ENCODE measurements around the gene APH1A.
"Not testable (repeated sequence)": the region's sequence is repeated elsewhere in the genome, so short reads cannot be mapped to it uniquely, and the experiment has no call there.

Gene APH1A

GRCh38 chr1:150268340-150268704, 494 bp downstream of the APH1A start:
- DNase-seq (ENCODE audit: low spot score) = no peak

- DNase-seq (ENCODE audit: low spot score) = no peak
These were observed 920 bp downstream of the APH1A start for GRCh38 chr1:150267896-150268295.

GRCh38 chr1:150263549-150263948, 5.3 kb downstream of the APH1A start:
- no peak for DNase-seq (ENCODE audit: low spot score)

GRCh38 chr1:150262388-150263320, 6.2 kb downstream of the APH1A start:
- DNase-seq (ENCODE audit: low spot score) = no peak

- no peak for DNase-seq (ENCODE audit: low spot score)
These were observed 7.4 kb downstream of the APH1A start for GRCh38 chr1:150261367-150261766.

- peak; percentile 51 for DNase-seq (ENCODE audit: low spot score)
These were observed 8.8 kb downstream of the APH1A start for GRCh38 chr1:150259758-150260669.

GRCh38 chr1:150259217-150259616, 9.6 kb downstream of the APH1A start:
- no peak for DNase-seq (ENCODE audit: low spot score)

- no peak for DNase-seq (ENCODE audit: low spot score)
These were observed 10.9 kb downstream of the APH1A start, which contains the start of gene CA14 for GRCh38 chr1:150257624-150258585. CA14 (plus strand) TSS chr1:150257774; CDS start chr1:150258129, 355 bp downstream.

GRCh38 chr1:150256554-150257341, 12.1 kb downstream of the APH1A start:
- no peak for DNase-seq (ENCODE audit: low spot score)

GRCh38 chr1:150256198-150256553, 12.6 kb downstream of the APH1A start:
- DNase-seq (ENCODE audit: low spot score) = no peak

- DNase-seq (ENCODE audit: low spot score) = no peak
These were observed 18.9 kb downstream of the APH1A start for GRCh38 chr1:150249936-150250335.

- no peak for DNase-seq (ENCODE audit: low spot score)
These were observed 25.8 kb downstream of the APH1A start for GRCh38 chr1:150243003-150243402.

- no peak for DNase-seq (ENCODE audit: low spot score)
These were observed 31.1 kb downstream of the APH1A start for GRCh38 chr1:150237746-150238145.

- not testable (repeated sequence) for DNase-seq (ENCODE audit: low spot score)
These were observed 31.6 kb downstream of the APH1A start for GRCh38 chr1:150237176-150237575.

GRCh38 chr1:150236614-150237100, 32.2 kb downstream of the APH1A start:
- no peak for DNase-seq (ENCODE audit: low spot score)

- DNase-seq (ENCODE audit: low spot score) = peak; percentile 97
These were observed 32.8 kb downstream of the APH1A start, which contains the start of gene ANP32E for GRCh38 chr1:150235852-150236613. ANP32E (minus strand) TSS chr1:150236112; CDS start chr1:150235786, 326 bp downstream.

- DNase-seq (ENCODE audit: low spot score) = peak; percentile 23
These were observed 33.4 kb downstream of the APH1A start for GRCh38 chr1:150235294-150235851.

GRCh38 chr1:150234566-150235293, 34.1 kb downstream of the APH1A start:
- peak; percentile 61 for DNase-seq (ENCODE audit: low spot score)

- DNase-seq (ENCODE audit: low spot score) = no peak
These were observed 34.6 kb downstream of the APH1A start for GRCh38 chr1:150234309-150234565.

Measured in HuH-7.5 (cell line).